SKM-1 (cell line): ENCODE measurements around the gene ABHD18.
"Not testable (repeated sequence)": the region's sequence is repeated elsewhere in the genome, so short reads cannot be mapped to it uniquely, and the experiment has no call there.

Experiments used
- DNase-seq: peaks from one replicate; lab custom pipeline; 2025; ENCODE audit not compliant: unreplicated experiment; lab: John Stamatoyannopoulos, UW

ABHD18 gene

GRCh38 chr4:127965062-127965802, at the start of gene ABHD18, which contains the start of gene MFSD8:
Gene ABHD18, plus strand, starts transcription at chr4:127965406. Its CDS starts 17,550 bp downstream, at chr4:127982956.
Gene MFSD8, minus strand, starts transcription at chr4:127965173. Its CDS starts 40 bp downstream, at chr4:127965133.
- peak; percentile 98 for DNase-seq

- no peak for DNase-seq
Measured at GRCh38 chr4:127916512-127916911, 48.7 kb upstream of the ABHD18 start.

GRCh38 chr4:127917151-127917550, 48.1 kb upstream of the ABHD18 start:
- no peak for DNase-seq

- DNase-seq = no peak
Measured at GRCh38 chr4:127920521-127920920, 44.7 kb upstream of the ABHD18 start.

- no peak for DNase-seq
Measured at GRCh38 chr4:127922226-127922625, 43.0 kb upstream of the ABHD18 start.

- not testable (repeated sequence) for DNase-seq
Measured at GRCh38 chr4:127925720-127926119, 39.5 kb upstream of the ABHD18 start.

GRCh38 chr4:127930175-127930574, 35.0 kb upstream of the ABHD18 start:
- no peak for DNase-seq

- DNase-seq = not testable (repeated sequence)
Measured at GRCh38 chr4:127931836-127932235, 33.4 kb upstream of the ABHD18 start.

GRCh38 chr4:127936974-127937373, 28.2 kb upstream of the ABHD18 start:
- no peak for DNase-seq

GRCh38 chr4:127957105-127957504, 8.1 kb upstream of the ABHD18 start:
- no peak for DNase-seq

GRCh38 chr4:127959794-127960193, 5.4 kb upstream of the ABHD18 start:
- no peak for DNase-seq

GRCh38 chr4:127963633-127964398, 1.4 kb upstream of the ABHD18 start:
- not testable (repeated sequence) for DNase-seq

- DNase-seq = not testable (repeated sequence)
Measured at GRCh38 chr4:127964426-127965061, 662 bp upstream of the ABHD18 start.

GRCh38 chr4:127965803-127966175, 583 bp downstream of the ABHD18 start:
- DNase-seq = no peak

- no peak for DNase-seq
Measured at GRCh38 chr4:127967141-127967775, 2.1 kb downstream of the ABHD18 start.

GRCh38 chr4:127968586-127968985, 3.4 kb downstream of the ABHD18 start:
- no peak for DNase-seq

GRCh38 chr4:127970925-127971324, 5.7 kb downstream of the ABHD18 start:
- not testable (repeated sequence) for DNase-seq

- no peak for DNase-seq
Measured at GRCh38 chr4:127975121-127975770, 10.0 kb downstream of the ABHD18 start.

GRCh38 chr4:127978930-127979329, 13.7 kb downstream of the ABHD18 start:
- no peak for DNase-seq

- no peak for DNase-seq
Measured at GRCh38 chr4:127982445-127982844, 17.2 kb downstream of the ABHD18 start.

GRCh38 chr4:127985989-127986388, 20.8 kb downstream of the ABHD18 start:
- no peak for DNase-seq
